GM19238 (cell line): ENCODE results near the gene PTPRU.

ENCODE experiments used
- DNase-seq: peaks from one replicate; pipeline ENCODE4 v3.0.0; 2011; ENCODE audit warnings: low spot score; ENCODE audit not compliant: insufficient read length

The PTPRU gene

GRCh38 chr1:29330856-29331255 is 94.5 kb downstream of the PTPRU start:
- no peak for DNase-seq

GRCh38 chr1:29331309-29331708 is 95.0 kb downstream of the PTPRU start:
- no peak for DNase-seq

GRCh38 chr1:29331729-29332128 is 95.4 kb downstream of the PTPRU start:
- no peak for DNase-seq

GRCh38 chr1:29332204-29332603 is 95.9 kb downstream of the PTPRU start:
- no peak for DNase-seq

- DNase-seq, result no peak
These were observed 96.7 kb downstream of the PTPRU start for GRCh38 chr1:29333008-29333407.

- DNase-seq, result no peak
These were observed 99.3 kb downstream of the PTPRU start for GRCh38 chr1:29335573-29335972.

GRCh38 chr1:29338908-29339575 is 102.7 kb downstream of the PTPRU start:
- DNase-seq, result no peak

- no peak for DNase-seq
These were observed 105.6 kb downstream of the PTPRU start for GRCh38 chr1:29341936-29342335.

- no peak for DNase-seq
These were observed 106.0 kb downstream of the PTPRU start for GRCh38 chr1:29342351-29342750.

GRCh38 chr1:29342983-29343382 is 106.7 kb downstream of the PTPRU start:
- no peak for DNase-seq

- no peak for DNase-seq
These were observed 107.2 kb downstream of the PTPRU start for GRCh38 chr1:29343476-29343875.

- DNase-seq, result no peak
These were observed 107.6 kb downstream of the PTPRU start for GRCh38 chr1:29343908-29344307.

- no peak for DNase-seq
These were observed 108.0 kb downstream of the PTPRU start for GRCh38 chr1:29344336-29344735.

- no peak for DNase-seq
These were observed 110.3 kb downstream of the PTPRU start for GRCh38 chr1:29346576-29346975.

- no peak for DNase-seq
These were observed 113.7 kb downstream of the PTPRU start for GRCh38 chr1:29349871-29350491.

- no peak for DNase-seq
These were observed 116.5 kb downstream of the PTPRU start for GRCh38 chr1:29352719-29353420.

- no peak for DNase-seq
These were observed 118.3 kb downstream of the PTPRU start for GRCh38 chr1:29354511-29355098.

GRCh38 chr1:29355375-29355774 is 119.1 kb downstream of the PTPRU start:
- DNase-seq, result no peak

- no peak for DNase-seq
These were observed 120.3 kb downstream of the PTPRU start for GRCh38 chr1:29356663-29357062.

- DNase-seq, result no peak
These were observed 121.1 kb downstream of the PTPRU start for GRCh38 chr1:29357452-29357851.

- no peak for DNase-seq
These were observed 121.9 kb downstream of the PTPRU start for GRCh38 chr1:29358183-29358582.

- no peak for DNase-seq
These were observed 124.4 kb downstream of the PTPRU start for GRCh38 chr1:29360768-29361167.
